Endothelial cell of umbilical vein (primary cell): ENCODE data around the gene KRT79. TPM values are rescaled to one million over a fixed set of nuclear protein-coding genes. Genes with fewer than 3 reads are reported as not detected.

ENCODE experiments used
- BruUV-seq: library from RNA; stranded (reverse); fragments of 400-500 nt; replicated peaks from 2 replicates; lab custom pipeline; 2021; lab: Mats Ljungman, UMichigan
- CTCF ChIA-PET: fragments of 300-600, 350-600 bp; sonication (Branson Sonifier 250); formaldehyde crosslinking; loops from one replicate; lab custom pipeline; 2021; ENCODE audit warnings: antibody characterized with exemption, inconsistent platforms; lab: Charles Lee
- POLR2A ChIA-PET: fragments of 300-600, 350-600 bp; sonication (Branson Sonifier 250); formaldehyde crosslinking; loops from one replicate; lab custom pipeline; 2021; ENCODE audit warnings: antibody characterized with exemption, inconsistent platforms; lab: Charles Lee
- DNase-seq: peaks from one replicate; pipeline ENCODE4 v3.0.0-alpha.2; 2011; ENCODE audit warnings: low read depth, low spot score
- FAIRE-seq: peaks from 2 replicates; lab custom pipeline; 2011; peaks lifted over from hg19 to GRCh38; lab: Jason Lieb, UNC
- H2AFZ ChIP-seq: 2 replicates; pipeline ENCODE4 v1.6.0; 2012; ENCODE audit warnings: low read depth, low read length, control low read depth, inconsistent platforms
- H3K27ac ChIP-seq: 2 replicates; pipeline ENCODE4 v1.5.1; 2011; ENCODE audit warnings: low read depth, mild to moderate bottlenecking, control low read depth, low read length, moderate library complexity; ENCODE audit not compliant: insufficient read depth
- H3K27me3 ChIP-seq, 2 experiments: 2 replicates each; pipeline versions ENCODE4 v1.6.0 to v1.6.1; 2011; ENCODE audit warnings: low read length in 2 of 2, mixed read lengths in 1 of 2; ENCODE audit not compliant: control insufficient read depth in 2 of 2, insufficient read depth in 2 of 2
- H3K36me3 ChIP-seq, 2 experiments: 2 replicates in 1 of 2; 3 replicates in 1 of 2; pipeline ENCODE4 v1.5.1; 2011; ENCODE audit warnings: low read length in 2 of 2, mild to moderate bottlenecking in 1 of 2, moderate library complexity in 1 of 2; ENCODE audit not compliant: control insufficient read depth in 2 of 2, insufficient read depth in 2 of 2; ENCODE audit errors: extremely low read depth in 1 of 2
- H3K4me1 ChIP-seq: 3 replicates; pipeline ENCODE4 v1.5.1; 2011; ENCODE audit warnings: mild to moderate bottlenecking, low read length; ENCODE audit not compliant: control insufficient read depth, insufficient read depth; ENCODE audit errors: extremely low read depth
- H3K4me2 ChIP-seq: 2 replicates; pipeline ENCODE4 v1.6.1; 2011; ENCODE audit warnings: low read length, control low read depth, mixed read lengths; ENCODE audit not compliant: insufficient read depth
- H3K4me3 ChIP-seq, 3 experiments: fragments of 200-600 bp in 1 of 3; sonication (generic), shearing (Covaris generic) in 1 of 3; replicated peaks in 1 of 3; 2 replicates each; pipeline ENCODE4 v1.5.1; 2011 to 2016; ENCODE audit warnings: control low read depth in 3 of 3, low read length in 3 of 3, mild to moderate bottlenecking in 2 of 3, inconsistent platforms in 1 of 3, low read depth in 1 of 3, moderate library complexity in 1 of 3; ENCODE audit not compliant: insufficient read depth in 1 of 3
- H3K79me2 ChIP-seq: 2 replicates; pipeline ENCODE4 v1.6.0; 2012; ENCODE audit warnings: low read length, inconsistent platforms; ENCODE audit not compliant: control insufficient read depth, insufficient read depth
- H3K9ac ChIP-seq: replicated peaks from 2 replicates; pipeline ENCODE3; 2011; ENCODE audit warnings: low read length, control low read depth; ENCODE audit not compliant: insufficient read depth; ENCODE audit errors: extremely low read depth
- H3K9me1 ChIP-seq: replicated peaks from 3 replicates; pipeline ENCODE4 v1.6.0; 2011; ENCODE audit warnings: mild to moderate bottlenecking, low read length; ENCODE audit not compliant: control insufficient read depth, insufficient read depth; ENCODE audit errors: extremely low read depth
- H3K9me3 ChIP-seq: replicated peaks from 2 replicates; pipeline ENCODE4 v1.5.1; 2012; ENCODE audit warnings: low read length, inconsistent platforms; ENCODE audit not compliant: control insufficient read depth, insufficient read depth
- H4K20me1 ChIP-seq: replicated peaks from 2 replicates; pipeline ENCODE3; 2011; ENCODE audit warnings: mild to moderate bottlenecking, low read length; ENCODE audit not compliant: control insufficient read depth, insufficient read depth; ENCODE audit errors: extremely low read depth
- CTCF ChIP-seq, 2 donors: IDR thresholded peaks; 1 replicate in 1 of 2; 2 replicates in 1 of 2; pipeline ENCODE4 v1.5.1; 2011; ENCODE audit warnings: low read length in 2 of 2, mild to moderate bottlenecking in 2 of 2, moderate library complexity in 2 of 2, control low read depth in 1 of 2, inconsistent platforms in 1 of 2, low read depth in 1 of 2; ENCODE audit not compliant: insufficient read depth in 1 of 2; ENCODE audit errors: extremely low read depth in 1 of 2
- EZH2 ChIP-seq: IDR thresholded peaks from 2 replicates; pipeline ENCODE4 v1.6.1; 2012; ENCODE audit warnings: borderline replicate concordance, low read depth, mild to moderate bottlenecking, moderate library complexity, low read length, inconsistent platforms; ENCODE audit not compliant: severe bottlenecking
- FOS ChIP-seq: IDR thresholded peaks from 2 replicates; pipeline ENCODE4 v1.6.1; 2011; ENCODE audit warnings: mild to moderate bottlenecking, low read length, moderate library complexity, borderline replicate concordance; ENCODE audit not compliant: insufficient read depth
- GATA2 ChIP-seq: IDR thresholded peaks from 2 replicates; pipeline ENCODE4 v1.7.0; 2011; ENCODE audit warnings: low read depth, mild to moderate bottlenecking, moderate library complexity, mixed read lengths, low read length; ENCODE audit not compliant: insufficient read length, insufficient read depth
- MAX ChIP-seq: IDR thresholded peaks from 2 replicates; pipeline ENCODE4 v1.6.1; 2011; ENCODE audit not compliant: insufficient read depth, insufficient read length
- MYC ChIP-seq: IDR thresholded peaks from one replicate; pipeline ENCODE4 v1.6.1; 2011; ENCODE audit warnings: mild to moderate bottlenecking, low read depth, low read length
- POLR2A ChIP-seq: IDR thresholded peaks from 2 replicates; pipeline ENCODE4 v1.6.1; 2012; ENCODE audit warnings: low read depth, mild to moderate bottlenecking, control low read depth, low read length
- POLR2AphosphoS5 ChIP-seq: IDR thresholded peaks from 2 replicates; pipeline ENCODE4 v1.6.1; 2012; ENCODE audit warnings: low read depth, mild to moderate bottlenecking, control low read depth, low read length, moderate library complexity; ENCODE audit not compliant: insufficient read depth
- dilution Hi-C: fragments of 300-500 bp; cut with MboI; formaldehyde crosslinking; loops from one replicate; pipeline ENCODE4 v1.15.0; 2019; ENCODE audit warnings: low sequenced_read_pairs; ENCODE audit not compliant: extremely low pct_ligation_motif_present
- intact Hi-C: fragments of 100-400 bp; cut with micrococcal nuclease; formaldehyde crosslinking; loops from one replicate; pipeline ENCODE4 v1.10.0; 2022
- polyA plus RNA-seq, 4 experiments: library from polyadenylated mRNA; depleted of rRNA in 3 of 4; stranded (reverse) in 3 of 4; unstranded in 1 of 4; fragments of >200 nt; gene quantifications; 2 replicates each; pipeline versions ENCODE4 v1.2.1 to v1.2.3, GENCODE V29; 2011 to 2012; ENCODE audit warnings: missing spikeins in 1 of 4
- total RNA-seq: library from RNA; stranded (reverse); gene quantifications from 2 replicates; pipeline ENCODE4 v1.2.3, GENCODE V29; 2021

KRT79 gene
- total and polyA plus RNA-seq, 2 donors (not counting 3 experiments of a cell fraction or from before 2014, with no cell fraction given) = not detected

- Histone ChIP-seq H3K79me2 (no peaks in the 10 kb centered on the region), H3K9me1 (no peaks in the 10 kb centered on the region), H3K9me3 (no peaks in the 10 kb centered on the region), H3K9ac (no peak overlapping the region), H3K36me3 (no peaks in the 10 kb centered on the region), H3K27me3 (no peaks in the 10 kb centered on the region), H3K4me1 (peaks cover 4% of the 10 kb centered on the region), H3K4me3 (no peak overlapping the region), H3K27ac (no peak overlapping the region), H3K4me2 (no peak overlapping the region), H2AFZ (no peak overlapping the region), H4K20me1 (no peaks in the 10 kb centered on the region)
- POLR2A ChIA-PET = no interaction called here
- CTCF ChIA-PET = no interaction called here
- FAIRE-seq (no peak), DNase-seq (no peak)
- intact Hi-C loops (no loop called here), dilution Hi-C loops (no loop called here)
- no TSS peak for BruUV-seq
- TF ChIP-seq MAX (no peak), EZH2 (no peak), MYC (no peak), CTCF (IDR thresholded peaks at IDR 0.05; ENCODE audit: extremely low read depth in 1 of 2, insufficient read depth in 1 of 2, low read depth in 1 of 2, low read length in 2 of 2) (no peak), FOS (no peak), POLR2AphosphoS5 (no peak), GATA2 (no peak), POLR2A (no peak)
These were observed 2.6 kb upstream of the KRT79 start for GRCh38 chr12:52836491-52837412.
